GM12872 (cell line): Measurements from ENCODE around the gene CATSPERE.

Source experiments
- CTCF ChIP-seq: IDR thresholded peaks from 3 replicates; pipeline ENCODE4 v1.5.1; 2011; ENCODE audit warnings: low read depth, mild to moderate bottlenecking, low read length, moderate library complexity; ENCODE audit not compliant: insufficient read depth

The CATSPERE gene

GRCh38 chr1:244678697-244679096 is 217.6 kb downstream of the CATSPERE start:
- TF ChIP-seq CTCF = no peak

GRCh38 chr1:244680667-244681066 is 219.6 kb downstream of the CATSPERE start:
- TF ChIP-seq CTCF = no peak
